ENCODE data around the gene TOR1AIP2.
A peak's percentile ranks its signal among the peaks of the same experiment; 100 is the strongest.

Gene TOR1AIP2

GRCh38 chr1:179825798-179826460 lies 51.7 kb downstream of the TOR1AIP2 start:
- DNase-seq (ENCODE audit: low read depth in 2 of 2), result no peak

GRCh38 chr1:179825206-179825605 lies 52.4 kb downstream of the TOR1AIP2 start:
- no peak for DNase-seq (ENCODE audit: low read depth in 2 of 2)

DNA sequence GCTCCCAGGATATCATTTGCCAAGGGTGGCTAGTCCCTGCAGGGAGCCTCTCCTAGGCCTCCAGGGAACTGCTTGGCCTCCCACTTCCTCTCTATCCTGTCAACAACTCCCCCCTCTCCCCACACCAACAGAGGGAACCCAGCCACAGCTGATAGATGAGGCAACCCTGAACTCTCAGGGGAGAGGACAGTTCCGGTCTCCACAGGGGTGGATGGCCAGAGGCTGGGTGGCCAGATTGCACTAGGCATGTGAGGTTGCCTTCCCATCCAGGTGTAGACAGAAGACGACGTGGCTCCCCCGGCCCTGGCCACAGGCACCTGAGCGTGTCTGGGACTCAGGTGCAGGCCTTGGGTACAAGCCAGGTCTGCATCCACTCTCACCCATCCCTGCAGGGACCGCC lies 53.3 kb downstream of the TOR1AIP2 start:
- DNase-seq (ENCODE audit: low read depth in 2 of 2), result no peak

- no peak for DNase-seq (ENCODE audit: low read depth in 2 of 2)
These were observed 53.9 kb downstream of the TOR1AIP2 start for GRCh38 chr1:179823693-179824092.

DNA sequence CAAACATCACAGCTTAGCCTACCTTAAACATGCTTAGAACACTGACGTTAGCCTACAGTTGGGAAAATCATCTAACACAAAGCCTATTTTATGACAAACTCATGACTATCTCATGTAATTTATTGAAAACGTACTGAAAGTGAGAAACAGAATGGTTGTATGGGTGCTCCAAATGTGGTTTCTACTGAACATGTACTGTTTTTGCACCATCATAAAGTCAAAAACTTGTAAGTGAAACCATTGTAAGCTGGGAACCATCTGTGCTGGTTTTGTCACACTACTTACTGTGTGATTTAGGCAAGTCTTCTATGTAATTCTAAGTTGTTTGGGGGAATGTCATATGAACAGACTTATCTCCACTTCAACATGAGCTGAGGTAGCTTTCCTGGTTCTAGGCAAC lies 55.5 kb downstream of the TOR1AIP2 start:
- no peak for DNase-seq (ENCODE audit: low read depth in 2 of 2)

- DNase-seq (ENCODE audit: low read depth in 2 of 2), result no peak
These were observed 56.1 kb downstream of the TOR1AIP2 start for GRCh38 chr1:179821524-179821923.

DNA sequence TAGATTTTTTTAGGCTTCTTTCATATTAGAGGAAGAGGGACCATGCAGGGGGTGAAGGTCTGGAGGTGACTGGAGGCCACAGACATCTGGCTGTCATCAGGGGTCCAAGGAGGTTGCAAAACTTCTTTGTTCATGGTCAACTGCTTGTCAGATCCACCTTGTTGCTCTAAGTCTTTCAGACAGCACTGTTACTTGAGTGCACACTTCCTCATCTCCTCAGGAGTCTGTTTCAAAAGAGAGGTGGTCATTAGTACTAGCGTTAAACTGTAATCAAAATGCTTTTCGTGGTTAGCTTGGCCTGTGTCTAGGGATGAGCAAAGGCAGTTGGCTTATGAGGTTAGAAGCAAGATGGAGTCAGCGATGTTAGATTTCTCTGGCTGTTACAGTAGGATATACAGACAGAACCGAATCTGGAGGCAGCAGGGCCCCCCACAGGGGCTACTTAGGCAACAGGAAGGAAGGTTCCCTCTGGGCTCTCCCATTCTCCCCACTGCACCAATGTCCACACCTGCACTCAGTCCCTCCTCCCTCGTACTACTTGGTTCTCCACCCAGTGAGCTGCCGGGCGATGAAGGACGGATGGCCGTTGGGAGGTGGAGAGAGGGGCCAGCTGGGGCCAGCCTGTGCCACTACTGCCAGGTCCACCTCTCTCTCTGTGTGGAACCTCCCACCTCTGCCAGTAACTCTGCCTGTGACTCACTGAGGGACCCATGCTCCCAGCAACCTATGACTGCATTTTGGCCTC lies 57.2 kb downstream of the TOR1AIP2 start:
- no peak for DNase-seq (ENCODE audit: low read depth in 2 of 2)

DNA sequence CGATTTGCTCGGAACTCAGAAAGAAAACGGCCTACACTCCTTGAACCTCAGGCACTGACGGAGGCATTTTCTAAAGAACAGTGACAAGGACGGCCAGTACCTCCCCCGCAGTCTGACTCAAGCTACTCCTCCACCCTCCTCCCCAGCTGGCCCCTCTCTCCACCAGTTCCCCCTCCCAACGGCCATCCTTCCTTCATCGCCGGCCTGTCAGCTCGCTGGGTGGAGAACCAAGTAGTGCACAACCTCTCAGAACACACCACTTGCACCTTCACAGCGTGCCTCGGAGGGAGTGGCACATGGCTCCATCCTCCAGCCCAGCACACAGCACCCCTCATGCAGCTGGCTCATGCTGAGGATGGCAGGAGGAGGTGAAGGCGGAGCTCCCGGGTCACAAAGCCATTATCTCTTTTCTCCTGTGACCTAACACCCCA lies 58.8 kb downstream of the TOR1AIP2 start:
- DNase-seq (ENCODE audit: low read depth in 2 of 2), result no peak

DNA sequence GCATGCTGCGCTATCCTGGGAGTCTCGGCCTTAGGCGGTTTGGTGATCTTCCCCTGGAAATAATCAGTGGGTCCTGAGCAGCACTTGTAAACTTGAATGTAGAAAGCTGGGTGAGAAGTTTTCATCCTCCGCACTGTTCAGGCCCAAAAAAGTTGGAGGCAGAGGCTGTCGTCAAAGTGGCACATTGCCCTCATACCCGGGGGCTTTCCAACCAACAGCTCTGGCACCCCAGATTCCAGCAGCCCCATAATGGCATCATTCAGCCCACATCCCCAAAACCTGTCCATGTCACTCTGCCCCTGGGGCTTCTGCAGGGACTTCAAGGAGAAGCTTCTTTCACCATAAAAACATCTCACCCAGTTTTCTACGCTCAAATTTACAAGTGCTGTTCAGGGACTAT lies 59.3 kb downstream of the TOR1AIP2 start:
- no peak for DNase-seq (ENCODE audit: low read depth in 2 of 2)

- DNase-seq (ENCODE audit: low read depth in 2 of 2), result no peak
These were observed 59.8 kb downstream of the TOR1AIP2 start for GRCh38 chr1:179817789-179818188.

DNA sequence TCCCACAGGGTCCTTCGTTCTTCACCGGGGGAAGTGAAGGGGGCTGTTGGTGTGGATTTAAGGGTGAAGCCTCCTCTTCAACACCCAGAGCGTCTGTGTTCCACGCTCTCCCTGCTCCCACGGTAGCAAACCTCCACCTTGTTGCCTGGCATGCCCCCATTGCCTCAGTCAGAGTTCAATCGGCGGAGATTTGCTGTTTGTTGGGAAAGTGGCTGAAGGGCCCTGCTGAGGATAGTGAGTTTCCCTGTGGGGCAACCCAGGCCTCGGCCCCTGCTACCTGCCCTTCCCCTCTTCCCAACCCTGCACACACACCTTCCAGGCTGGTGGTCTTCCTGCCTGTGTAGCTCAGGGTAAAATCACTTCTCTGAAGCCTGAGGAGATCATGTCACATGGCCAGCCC lies 60.5 kb downstream of the TOR1AIP2 start:
- no peak for DNase-seq (ENCODE audit: low read depth in 2 of 2)

DNA sequence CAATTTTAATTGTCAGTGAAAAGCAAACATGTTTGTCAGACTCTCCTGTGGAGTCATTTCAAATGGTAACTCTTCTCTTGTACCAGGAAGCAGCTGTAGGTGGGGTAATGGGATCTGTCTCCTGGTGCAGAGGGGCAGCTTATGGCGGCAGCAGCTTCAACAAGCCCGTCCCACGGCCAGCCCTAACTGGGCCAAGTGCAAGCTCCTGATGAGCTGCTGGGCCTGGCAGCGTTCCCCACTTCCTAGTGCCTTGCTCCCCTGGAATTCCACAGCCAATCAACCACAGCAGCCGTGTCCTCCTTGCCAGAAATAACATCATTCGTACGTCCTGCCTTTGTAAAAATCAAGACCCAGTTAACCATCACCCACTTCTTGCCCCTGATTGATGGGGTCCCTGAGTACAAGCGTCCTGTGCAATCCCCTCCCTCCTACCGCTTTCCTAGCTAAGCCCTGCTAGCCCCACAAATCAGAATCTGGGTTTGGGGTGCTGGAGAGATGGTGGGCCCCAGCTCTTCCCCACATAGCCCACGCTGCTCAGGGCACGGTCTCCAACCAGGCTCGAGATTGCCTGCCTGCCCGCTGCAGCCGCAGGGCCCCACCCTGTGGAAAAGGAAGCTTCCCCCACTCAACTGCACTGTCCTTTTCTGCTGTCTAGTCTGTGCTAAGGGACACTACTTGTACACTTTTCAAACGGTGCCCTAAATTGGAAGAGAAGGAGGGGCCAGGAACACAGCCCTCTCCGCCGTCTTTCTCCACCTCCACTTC lies 61.2 kb downstream of the TOR1AIP2 start:
- DNase-seq (ENCODE audit: low read depth in 2 of 2), result no peak

- no peak for DNase-seq (ENCODE audit: low read depth in 2 of 2)
These were observed 62.0 kb downstream of the TOR1AIP2 start for GRCh38 chr1:179815641-179816040.

- peak in 1 of 2 donors; percentile 6 for DNase-seq (ENCODE audit: low read depth in 2 of 2)
These were observed 63.1 kb downstream of the TOR1AIP2 start for GRCh38 chr1:179814546-179814838.

GRCh38 chr1:179813626-179814545 lies 63.7 kb downstream of the TOR1AIP2 start:
- no peak for DNase-seq (ENCODE audit: low read depth in 2 of 2)

- no peak for DNase-seq (ENCODE audit: low read depth in 2 of 2)
These were observed 64.9 kb downstream of the TOR1AIP2 start for GRCh38 chr1:179812501-179813292.

DNA sequence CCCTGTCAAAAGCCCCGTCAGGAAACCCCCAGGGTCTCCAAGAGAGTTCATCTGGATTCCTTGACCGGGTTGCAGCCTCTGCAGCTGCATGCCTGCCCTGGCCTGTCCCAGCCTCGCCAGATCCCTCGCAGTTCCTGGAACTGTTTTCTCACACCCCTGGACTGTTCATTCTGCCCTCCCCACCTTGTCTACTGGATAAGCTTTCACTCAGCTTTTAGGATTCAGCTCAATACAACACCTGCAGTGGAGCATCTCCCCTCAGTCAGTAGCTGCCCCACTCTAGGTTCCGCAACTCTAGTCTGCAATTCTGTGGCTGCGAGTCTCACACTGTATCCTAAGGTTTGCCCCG lies 67.3 kb downstream of the TOR1AIP2 start:
- DNase-seq (ENCODE audit: low read depth in 2 of 2), result no peak

DNA sequence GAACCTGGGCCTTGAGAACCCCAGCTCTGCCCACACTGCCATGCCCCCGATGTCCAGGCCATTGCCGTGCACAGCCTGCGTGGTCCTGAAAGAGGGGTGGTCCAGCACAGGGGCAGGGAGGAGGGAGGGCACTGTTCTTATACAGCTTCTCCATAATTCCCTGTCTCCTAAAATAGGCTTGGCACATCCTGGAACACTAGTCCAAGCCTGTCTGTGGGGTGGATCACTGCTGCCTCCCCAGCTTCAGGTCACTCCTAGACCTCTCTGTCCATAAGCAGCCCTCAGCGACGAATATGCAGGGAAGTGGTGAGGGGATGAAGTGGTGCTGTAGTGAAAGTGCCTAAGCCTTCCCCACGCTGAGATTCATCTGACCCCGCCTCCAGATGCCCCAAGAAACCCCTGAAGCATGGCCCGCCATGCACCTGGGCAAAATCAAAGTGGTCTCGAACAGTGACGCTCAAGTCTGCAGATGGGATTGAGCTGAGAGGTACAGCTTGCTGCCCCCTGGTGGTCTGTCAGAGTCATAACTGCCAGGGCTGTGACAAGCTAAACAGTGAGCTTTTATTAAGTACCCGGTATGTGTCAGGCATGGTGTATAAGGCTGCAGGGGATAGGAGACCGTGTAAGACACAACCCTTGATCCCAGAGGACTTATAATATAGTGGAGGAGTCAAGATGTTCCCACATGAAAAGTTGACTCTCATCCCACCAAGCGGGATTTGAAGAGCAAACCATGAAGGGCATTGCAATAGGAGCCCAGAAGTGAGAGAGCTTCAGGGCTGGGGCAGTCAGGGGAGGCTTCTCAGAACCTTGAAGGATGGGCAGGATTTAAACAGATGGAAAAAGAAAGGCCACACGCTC lies 67.9 kb downstream of the TOR1AIP2 start:
- peak; percentile 41 to 54 for DNase-seq (ENCODE audit: low read depth in 2 of 2)

- no peak for DNase-seq (ENCODE audit: low read depth in 2 of 2)
These were observed 69.1 kb downstream of the TOR1AIP2 start for GRCh38 chr1:179808503-179808902.

Measured in stimulated activated CD4-positive, alpha-beta T cell treated with anti-CD3 and anti-CD28 coated beads, Interleukin-4, amount 100 ng/mL, for 48 hours (primary cell).